CD4-positive, alpha-beta T cell treated with Interleukin-1 beta for 1 hour (primary cell): Measurements from ENCODE around the gene GBP7.

Source experiments
- DNase-seq, 2 donors: peaks; one replicate each; pipeline ENCODE4 v3.0.0-alpha.2; 2020 to 2022

The GBP7 gene

DNA sequence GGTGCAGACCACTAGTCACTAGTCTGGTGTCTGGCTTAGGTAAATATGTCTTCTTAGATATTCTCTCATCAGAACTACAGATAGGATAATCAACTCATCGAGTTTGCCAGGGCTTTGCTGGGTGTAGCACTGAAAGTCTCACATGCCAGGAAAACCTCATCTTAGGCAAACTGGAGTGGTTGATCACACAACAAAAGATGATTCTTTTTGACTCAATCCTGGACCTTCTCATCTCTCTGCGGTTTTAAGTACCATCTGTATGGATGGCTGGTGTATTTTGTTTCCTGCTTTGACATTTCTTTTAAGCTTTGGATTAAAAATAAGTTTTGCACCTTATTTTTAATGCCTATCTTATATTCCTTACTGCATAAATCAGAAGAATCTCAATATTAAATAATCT is 61.1 kb downstream of the GBP7 start:
- DNase-seq = no peak

- DNase-seq = no peak
Observed at GRCh38 chr1:89112871-89113613, 62.8 kb downstream of the GBP7 start.

- no peak for DNase-seq
Observed at GRCh38 chr1:89104687-89105086, 71.1 kb downstream of the GBP7 start.

- DNase-seq = no peak
Observed at GRCh38 chr1:89104147-89104546, 71.7 kb downstream of the GBP7 start.

DNA sequence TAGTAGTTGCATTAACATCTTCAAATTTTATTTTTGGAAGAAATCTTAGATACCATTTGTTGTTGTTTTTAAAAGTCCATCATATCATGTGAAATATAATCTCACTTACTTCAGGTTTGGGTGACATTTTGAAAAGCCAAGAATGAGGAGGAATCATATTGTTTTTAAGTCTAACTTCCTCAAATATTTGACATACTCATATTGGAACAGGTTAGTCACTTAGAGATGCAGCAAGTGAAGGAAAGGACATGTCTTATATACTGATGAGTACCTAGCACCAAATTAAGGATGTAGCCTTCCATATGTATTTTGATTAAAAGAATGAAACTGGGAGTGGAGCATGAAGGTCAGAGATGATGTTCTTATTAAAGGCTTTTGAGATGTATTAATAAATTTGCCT is 73.8 kb downstream of the GBP7 start:
- no peak for DNase-seq

- no peak for DNase-seq
Observed at GRCh38 chr1:89100412-89100811, 75.4 kb downstream of the GBP7 start.

- DNase-seq = no peak
Observed at GRCh38 chr1:89098857-89099256, 76.9 kb downstream of the GBP7 start.

DNA sequence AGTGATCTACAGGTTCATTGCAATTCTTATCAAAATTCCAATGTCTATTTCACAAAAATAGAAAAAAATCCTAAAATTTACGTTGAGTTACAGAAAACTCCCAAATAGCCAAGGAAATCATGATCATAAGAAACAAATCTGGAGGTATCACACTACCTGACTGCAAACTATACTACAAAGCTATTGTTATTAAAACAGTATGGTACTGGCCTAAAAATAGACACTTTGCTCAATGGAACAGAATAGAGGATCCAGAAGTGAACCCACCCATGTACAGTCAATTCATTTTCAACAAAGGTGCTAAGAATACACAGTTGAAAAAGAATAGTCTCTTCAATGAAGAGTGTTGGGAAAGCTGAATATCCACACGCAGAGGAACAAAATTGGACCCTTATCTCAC is 80.1 kb downstream of the GBP7 start:
- DNase-seq = no peak

GRCh38 chr1:89089962-89090361 is 85.8 kb downstream of the GBP7 start:
- DNase-seq = no peak

DNA sequence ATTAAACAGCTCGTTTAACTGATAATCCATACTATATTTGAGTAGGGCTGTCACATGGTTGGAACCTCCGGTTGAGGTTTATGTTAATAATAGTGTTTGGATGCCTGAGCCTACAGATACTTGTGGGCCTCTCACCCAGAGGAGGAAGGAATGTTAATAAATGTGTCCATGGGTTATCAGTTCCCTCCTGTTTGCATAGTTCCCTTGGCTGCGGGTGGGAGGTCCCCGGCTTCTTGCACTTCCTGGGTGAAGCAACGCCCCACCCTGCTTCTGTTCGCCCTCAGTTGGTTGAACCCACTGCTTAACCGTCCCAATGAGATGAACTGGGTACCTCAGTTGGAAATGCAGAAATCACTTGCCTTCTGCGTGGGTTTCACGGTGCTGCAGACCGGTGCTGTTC is 87.2 kb downstream of the GBP7 start:
- DNase-seq = no peak

- no peak for DNase-seq
Observed at GRCh38 chr1:89087241-89087640, 88.6 kb downstream of the GBP7 start.

GRCh38 chr1:89085781-89086180 is 90.0 kb downstream of the GBP7 start:
- peak; percentile 50 to 76 for DNase-seq
